Fibroblast of skin of left quadriceps (primary cell): ENCODE measurements around the gene SLC2A14.
"Not testable (repeated sequence)": the region's sequence is repeated elsewhere in the genome, so short reads cannot be mapped to it uniquely, and the experiment has no call there.

Source experiments
- DNase-seq, 2 experiments: peaks; one replicate each; pipeline ENCODE4 v3.0.0-alpha.2; 2013; ENCODE audit warnings: low read depth in 2 of 2

The SLC2A14 gene

DNA sequence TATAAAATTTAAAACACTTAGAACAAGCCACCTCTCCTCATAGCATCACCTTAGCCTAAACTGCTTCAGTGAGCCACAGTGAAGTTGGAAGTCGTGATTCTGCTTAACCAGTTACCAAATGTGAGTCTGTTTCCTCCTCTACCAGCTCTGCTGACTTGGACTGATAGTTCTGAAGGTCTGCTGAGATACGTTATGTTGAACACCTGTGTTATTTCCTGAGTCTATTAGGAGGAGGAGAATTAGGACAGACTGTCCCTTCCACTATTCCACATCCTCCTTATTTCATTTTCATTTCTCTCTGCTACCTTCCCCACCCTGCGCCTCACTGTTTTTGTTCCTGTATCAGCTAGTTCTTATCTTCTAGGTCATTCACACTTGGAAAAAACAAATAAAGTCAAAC is 2.4 kb downstream of the SLC2A14 start:
- DNase-seq = no peak

DNA sequence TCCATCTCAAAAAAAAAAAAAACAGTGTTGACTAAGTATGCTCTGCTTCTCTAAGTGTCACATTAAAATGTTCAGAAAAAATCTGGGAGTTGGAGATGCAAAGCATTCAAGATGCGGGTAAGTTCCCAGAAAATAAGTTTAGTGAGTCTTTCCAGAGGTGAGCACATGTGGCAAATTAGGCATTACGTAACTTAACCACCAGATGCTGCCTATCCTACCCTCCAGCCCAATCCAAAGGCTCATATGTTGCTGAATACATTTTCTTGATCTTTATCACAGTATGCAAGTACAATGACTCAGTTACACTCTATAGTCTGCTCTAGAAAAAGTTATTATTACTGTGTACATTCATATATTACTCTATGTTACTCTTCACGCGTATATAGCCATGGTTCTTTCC is 3.6 kb downstream of the SLC2A14 start:
- peak; percentile 92 to 94 for DNase-seq

DNA sequence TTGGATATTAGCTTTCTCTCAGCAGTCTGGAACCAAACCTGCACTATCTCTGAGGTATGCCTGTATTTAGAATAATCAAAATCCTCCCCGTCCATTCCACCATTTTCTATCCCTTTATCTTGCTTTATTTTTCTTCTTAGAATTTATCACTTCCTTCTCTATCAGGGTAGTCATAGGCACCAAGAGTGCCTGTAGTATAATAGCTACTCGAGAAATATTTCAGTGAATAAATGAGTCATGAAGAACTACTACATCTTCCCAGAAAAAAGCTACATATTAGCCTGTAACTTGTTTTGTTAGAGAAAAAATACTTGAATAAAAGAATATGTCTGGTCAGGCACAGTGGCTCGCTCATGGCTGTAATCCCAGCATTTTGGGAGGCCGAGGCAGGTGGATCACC is 4.3 kb downstream of the SLC2A14 start:
- no peak for DNase-seq

DNA sequence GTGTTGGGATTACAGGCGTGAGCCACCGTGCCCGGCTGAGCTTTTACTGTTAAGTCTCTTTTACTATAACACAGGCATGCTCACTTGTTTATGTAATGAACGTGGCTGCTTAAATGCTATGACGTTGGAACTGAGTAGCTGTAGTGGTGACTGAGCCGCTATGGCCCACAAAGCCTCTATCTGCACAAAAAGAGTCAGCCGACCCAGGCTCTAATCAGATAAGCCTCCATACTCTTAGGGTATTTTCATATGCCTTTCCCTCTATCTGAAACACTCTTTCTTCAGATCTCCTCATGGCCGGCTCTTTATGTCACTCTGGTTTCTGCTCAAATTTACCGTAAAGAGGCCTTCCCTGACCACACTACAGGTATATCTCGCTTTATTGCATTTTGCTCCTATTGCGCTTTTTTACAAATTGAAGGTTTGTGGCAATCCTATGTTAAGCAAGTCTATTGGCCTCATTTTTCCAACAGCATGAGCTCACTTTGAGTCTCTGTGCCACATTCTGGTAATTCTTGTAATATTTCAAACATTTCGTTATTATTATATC is 8.0 kb downstream of the SLC2A14 start:
- DNase-seq = no peak

DNA sequence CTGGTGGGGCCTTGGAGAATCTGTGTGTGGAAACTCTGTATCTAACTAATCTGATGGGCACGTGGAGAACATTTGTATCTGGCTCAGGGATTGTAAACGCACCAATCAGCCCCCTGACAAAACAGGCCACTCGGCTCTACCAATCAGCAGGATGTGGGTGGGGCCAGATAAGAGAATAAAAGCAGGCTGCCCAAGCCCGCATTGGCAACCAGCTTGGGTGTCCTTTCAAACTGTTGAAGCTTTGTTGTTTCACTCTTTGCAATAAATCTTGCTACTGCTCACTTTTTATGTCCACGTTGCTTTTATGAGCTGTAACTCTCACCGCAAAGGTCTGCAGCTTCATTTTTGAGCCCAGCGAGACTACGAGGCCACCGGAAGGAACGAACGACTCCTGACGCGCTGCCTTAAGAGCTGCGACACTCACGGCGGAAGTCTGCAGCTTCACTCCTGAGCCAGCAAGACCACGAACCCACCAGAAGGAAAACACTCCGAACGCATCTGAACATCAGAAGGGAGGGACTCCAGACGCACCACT is 9.8 kb downstream of the SLC2A14 start:
- not testable (repeated sequence) for DNase-seq

DNA sequence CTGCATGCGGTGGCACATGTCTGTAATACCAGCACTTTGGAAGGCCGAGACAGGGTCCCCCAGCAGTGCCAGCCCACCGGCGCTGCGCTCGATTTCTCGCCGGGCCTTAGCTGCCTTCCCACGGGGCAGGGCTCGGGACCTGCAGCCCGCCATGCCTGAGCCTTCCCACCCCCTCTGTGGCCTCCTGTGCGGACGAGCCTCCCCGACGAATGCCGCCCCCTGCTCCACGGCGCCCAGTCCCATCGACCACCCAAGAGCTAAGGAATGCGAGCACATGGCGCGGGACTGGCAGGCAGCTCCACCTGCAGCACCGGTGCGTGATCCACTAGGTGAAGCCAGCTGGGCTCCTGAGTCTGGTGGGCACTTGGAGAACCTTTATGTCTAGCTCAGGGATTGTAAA is 10.4 kb downstream of the SLC2A14 start:
- not testable (repeated sequence) for DNase-seq

DNA sequence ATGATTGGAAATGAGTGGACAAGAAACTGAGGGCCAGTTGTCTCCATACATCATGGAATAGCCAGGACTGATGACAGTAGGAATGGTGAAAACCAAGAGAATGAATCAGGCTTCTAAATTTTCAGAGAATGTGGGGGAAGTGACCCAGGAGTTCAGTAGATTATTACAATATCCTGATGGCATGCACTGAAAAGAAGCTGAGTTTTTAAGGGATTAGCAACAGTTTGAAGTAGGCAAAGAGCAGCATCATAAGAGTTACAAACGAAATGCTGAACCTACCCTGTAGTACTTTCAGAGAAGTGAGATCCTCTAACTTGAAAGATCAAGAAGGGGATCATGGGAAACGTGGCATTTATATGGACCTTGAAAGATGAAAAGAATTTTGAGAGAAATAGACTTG is 13.2 kb downstream of the SLC2A14 start:
- DNase-seq = peak; percentile 62 to 68

DNA sequence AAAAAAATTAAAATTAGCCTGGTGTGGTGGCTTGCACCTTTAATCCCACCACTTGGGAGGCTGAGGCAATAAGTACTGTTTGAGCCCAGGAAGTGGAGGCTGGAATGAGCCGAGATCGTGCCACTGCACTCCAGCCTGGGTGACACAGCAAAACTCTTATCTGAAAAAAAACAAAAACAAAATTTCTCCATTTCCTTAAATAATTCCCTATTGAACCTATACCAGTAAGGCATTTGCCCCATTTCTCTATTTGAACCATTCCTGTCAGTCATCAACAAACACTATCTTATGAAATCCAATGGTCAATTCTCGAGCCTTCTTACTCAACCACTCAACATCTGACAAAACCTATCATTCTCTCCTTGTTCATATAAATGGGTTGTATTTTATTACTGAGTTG is 14.7 kb downstream of the SLC2A14 start:
- no peak for DNase-seq

DNA sequence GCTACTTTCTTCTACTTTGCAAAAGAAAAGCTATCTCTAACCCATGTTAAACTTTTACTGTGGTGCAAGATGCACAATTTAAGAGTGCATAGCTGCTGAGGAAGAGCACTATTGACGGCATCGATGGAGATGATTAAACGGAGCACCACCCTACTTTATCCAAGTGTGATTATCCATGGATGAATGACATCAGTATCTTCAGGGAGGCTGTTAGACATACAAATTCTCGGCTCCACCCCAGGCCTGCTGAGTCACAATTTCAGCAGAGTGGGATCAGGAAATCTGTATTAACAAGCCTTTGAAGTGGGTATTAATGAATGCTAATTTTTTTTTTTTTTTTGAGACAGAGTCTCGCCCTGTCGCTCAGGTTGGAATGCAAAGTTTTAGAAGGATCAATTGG is 16.2 kb downstream of the SLC2A14 start:
- no peak for DNase-seq

DNA sequence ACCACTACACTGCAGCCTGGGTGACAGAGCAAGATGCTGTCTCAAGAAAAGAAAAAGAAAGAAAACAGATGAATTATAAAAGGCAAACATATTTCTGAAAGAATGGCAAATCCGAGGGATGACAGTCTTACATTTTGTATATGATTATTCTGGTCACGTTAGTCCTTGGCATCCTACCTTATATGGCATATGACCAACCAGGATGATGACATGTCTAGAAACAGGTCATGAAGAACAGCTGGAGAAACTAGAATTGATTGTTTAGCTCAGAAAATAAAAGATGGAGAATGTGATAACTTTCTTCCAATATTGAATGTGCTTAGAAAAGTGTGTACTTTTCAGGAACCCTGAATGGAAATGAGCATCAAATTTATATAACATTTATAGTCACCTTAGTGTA is 19.2 kb downstream of the SLC2A14 start:
- DNase-seq = no peak

DNA sequence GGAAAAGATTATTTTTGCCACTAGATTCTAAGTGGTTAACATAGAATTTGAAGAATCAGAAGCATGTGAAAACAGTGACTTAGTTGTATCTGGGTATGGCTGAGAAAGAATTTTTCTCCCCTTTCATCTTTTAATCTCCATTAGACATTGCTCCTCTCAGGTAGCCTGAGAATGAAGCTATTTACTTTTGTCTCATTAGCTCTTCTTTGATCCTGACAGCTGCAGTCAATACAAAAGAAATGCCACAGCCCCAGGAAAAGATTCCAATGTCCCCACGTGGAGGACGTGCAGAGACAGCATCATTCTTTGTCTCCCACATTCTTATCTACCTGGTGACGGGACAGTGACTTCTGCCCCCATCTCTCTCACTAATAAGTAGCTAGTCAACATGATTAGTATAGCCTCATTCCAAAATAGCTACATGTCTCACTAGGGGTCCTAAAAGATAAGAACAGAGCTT is 21.1 kb downstream of the SLC2A14 start:
- not testable (repeated sequence) for DNase-seq

DNA sequence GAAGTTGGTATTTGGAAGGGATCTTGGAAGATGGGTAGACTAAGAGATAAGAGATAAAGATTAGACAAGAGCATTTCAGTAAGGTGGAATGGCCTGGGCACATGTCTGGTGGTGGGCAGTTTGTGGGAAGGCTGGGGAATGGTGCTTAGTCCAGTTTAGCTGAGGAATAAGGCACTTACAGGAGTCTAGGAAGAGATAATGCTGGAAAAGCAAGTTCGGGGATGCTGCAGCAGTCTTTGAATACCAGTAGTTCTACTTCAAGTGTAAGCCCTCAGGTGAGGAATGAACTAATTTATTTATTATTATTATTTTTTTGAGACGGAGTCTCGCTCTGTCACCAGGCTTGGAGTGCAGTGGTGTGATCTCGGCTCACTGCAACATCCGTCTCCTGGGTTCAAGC is 22.6 kb downstream of the SLC2A14 start:
- DNase-seq = not testable (repeated sequence)

DNA sequence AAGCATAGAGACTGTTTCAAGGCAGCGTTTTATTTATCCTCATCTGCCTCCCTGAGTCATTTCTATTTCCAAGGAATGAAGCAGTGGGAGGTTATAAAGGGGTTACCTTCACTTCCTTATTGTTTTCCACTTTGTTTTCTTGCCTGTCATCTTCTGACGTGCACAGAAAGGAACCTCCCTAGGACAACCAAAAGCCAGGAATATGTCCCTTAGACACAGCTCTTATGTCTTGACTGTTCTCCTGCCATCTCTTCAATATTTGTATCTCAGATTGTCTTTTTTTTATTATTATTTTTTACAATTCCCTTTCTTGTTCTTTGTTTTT is 24.7 kb downstream of the SLC2A14 start:
- not testable (repeated sequence) for DNase-seq

DNA sequence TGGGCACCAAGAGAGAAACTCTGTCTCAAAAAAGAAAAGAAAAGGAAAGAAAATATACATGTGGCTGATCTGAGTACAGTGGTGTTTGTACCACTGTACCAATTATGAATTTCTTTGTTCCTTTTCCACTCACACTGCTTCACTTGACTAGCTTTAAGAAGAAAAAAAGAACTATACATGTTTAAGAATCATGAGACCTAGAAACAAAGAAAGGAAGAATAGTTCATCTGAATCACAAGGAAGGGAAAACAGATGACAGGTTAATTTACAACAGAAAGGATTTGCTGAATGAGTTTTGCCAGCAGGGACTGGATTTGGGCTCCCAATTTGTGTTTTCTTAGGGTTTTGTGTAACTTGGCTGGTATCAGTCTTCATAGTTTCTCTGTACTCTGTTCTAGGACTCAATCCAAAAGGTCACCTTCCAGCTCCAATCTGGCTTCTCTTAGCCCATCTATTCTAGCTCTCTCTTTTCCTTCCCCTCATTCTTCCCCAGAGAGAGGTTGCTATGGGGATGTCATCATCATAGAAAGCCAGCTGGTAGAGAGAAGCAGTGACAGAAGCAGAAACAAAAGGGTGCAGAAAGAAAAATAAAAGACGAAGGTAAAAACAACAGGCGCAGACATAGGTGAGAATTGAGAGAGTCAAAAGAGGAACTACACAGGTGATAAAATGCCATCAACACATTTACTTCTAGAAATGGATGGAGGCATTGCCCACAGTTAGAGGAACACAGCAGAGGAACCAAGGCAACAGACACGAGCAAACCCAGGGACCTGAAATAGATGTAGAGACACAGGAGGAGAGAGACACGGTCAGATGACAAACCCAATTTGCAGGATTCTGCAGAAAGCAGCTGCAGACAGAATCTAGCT is 25.3 kb downstream of the SLC2A14 start:
- DNase-seq = not testable (repeated sequence)

DNA sequence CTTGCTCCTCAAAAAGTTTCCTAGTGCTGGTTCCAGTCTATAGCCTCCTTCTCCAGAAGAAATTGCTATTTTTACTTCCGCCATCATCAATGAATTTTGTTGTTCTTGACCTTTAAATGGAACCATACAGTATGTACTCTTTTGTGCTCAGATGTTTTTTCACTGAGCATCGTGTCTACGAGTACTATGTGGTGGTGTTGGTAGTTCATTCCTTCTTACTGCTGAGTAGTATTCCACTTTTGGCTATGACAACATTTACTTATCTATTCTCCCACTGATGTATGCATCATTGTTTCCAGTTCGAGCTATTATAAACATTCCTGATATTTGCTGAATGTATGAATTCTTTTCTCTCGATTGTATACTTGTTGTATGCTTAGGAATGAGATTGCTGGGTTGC is 28.6 kb downstream of the SLC2A14 start:
- no peak for DNase-seq

DNA sequence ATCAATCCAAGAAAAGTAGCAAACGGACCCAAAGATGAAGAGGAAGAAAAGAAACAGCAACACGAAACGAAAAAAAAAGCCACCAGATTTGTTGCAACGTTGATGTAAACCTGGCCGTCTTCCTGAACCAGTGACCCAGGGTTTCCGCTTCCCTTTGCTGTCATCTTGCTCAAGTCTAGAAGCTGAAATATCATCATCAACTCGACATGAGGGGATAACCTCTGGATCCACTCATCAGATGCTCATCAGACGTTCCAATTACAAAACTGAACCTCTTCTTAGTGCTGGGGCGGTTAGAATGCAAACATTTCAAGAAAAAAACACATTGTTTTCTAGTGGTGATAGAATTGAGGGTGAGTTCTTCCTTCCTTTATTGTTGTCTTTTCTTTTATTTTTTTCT is 29.1 kb downstream of the SLC2A14 start:
- DNase-seq = not testable (repeated sequence)

DNA sequence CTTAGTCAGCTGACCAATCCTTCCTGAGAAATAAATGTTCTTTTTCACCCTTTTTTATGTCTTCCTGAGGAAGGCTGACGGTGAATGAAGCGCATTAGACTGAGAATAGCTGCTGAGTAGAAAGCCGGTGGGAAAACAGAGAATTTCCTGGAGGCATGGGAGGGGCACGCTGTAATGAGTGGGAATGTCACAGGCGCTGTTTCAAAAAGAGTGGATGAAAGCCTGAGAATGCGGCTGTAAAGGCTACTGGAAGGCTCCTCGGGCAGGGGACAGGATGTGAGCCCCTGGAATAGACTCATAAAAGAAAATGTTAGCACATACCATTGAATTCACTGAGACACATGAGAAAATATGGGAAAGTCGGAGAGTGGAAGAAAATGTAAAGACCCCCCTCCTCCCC is 29.6 kb downstream of the SLC2A14 start:
- DNase-seq = not testable (repeated sequence)

DNA sequence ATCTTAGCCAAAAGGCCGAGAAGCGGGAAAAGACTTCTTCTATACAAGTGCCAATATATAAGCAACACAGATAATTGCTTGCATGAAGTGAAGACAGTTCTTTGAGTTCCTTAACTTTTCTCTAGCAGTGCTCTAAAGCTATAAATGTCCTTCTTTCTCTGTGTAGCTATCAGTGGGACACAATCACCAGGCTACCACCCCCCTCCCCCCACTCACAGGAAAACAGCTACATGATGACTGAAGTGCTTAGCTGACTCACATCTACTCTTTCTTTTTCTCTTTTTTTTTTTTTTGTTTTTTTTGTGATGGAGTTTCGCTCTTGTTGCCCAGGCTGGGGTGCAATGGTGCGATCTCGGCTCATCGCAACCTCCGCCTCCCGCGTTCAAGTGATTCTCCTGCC is 30.3 kb downstream of the SLC2A14 start:
- DNase-seq = not testable (repeated sequence)

DNA sequence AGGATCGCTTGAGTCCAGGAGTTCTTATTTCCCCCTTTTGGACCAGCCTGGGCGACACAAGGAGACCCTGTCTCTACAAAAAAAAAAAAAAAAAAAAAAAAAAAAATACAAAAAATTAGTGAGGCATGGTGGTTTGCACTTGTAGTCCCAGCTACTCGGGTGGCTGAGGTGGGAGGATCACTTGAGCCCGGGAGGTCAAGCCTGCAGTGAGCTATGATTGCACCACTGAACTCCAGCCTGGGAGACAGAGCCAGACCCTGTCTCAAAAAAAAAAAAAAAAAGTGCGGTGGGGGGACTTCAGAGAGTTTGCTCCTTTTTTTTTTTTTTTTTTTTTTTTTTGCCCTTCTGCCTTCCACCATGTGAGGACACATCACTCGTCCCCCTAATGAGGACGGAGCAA is 32.9 kb downstream of the SLC2A14 start:
- DNase-seq = not testable (repeated sequence)

DNA sequence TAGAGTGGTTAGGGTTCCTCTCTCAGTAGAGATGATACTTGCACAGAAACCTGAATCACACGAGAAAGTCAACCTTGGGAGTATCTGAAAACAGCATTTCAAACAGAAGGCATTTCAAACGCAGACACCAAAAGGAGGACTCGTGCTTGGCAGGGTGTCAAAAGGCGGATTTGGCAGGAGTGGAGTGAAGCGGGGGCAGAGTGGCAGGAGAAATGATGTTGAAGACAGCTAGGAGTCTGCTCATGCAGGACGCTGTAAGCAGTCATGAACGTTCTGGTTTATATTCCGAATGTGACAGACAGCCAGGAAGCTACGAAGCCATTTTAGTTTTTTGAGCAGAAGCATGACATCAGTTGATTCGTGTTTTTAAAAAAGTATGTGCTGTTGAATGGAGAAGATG is 33.5 kb downstream of the SLC2A14 start:
- not testable (repeated sequence) for DNase-seq

DNA sequence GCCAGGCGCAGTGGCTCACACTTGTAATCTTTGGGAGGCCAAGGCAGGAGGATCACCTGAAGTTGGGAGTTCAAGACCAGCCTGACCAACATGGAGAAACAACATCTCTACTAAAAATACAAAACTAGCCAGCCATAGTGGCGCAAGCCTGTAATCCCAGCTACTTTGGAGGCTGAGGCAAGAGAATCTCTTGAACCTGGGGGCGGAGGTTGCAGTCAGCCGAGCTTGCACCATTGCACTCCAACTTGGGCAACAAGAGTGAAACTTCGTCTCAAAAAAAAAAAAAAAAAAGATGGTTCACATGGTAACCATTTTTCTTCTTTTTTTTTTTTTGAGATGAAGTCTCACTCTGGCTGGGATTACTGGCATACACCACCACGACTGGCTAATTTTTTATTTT is 35.3 kb downstream of the SLC2A14 start:
- no peak for DNase-seq

DNA sequence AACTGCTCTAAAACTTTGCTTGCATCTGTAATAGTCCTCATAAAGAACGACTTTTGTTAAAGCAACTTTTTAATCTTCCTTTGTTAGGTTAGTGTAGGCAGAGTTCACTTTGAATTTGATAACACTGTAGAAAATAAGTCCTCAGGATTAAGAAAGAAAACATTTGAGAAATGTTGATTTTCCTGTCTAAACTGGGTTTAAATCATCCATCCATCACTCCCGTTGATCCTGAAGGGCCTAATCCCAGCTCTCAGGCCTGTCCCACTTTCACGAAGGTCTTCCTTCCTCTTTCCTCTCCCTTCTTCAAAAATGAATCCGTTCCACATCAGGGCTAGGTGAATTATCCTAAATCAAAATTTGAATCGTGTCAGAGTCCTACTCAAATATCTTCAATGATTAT is 36.9 kb downstream of the SLC2A14 start:
- no peak for DNase-seq

DNA sequence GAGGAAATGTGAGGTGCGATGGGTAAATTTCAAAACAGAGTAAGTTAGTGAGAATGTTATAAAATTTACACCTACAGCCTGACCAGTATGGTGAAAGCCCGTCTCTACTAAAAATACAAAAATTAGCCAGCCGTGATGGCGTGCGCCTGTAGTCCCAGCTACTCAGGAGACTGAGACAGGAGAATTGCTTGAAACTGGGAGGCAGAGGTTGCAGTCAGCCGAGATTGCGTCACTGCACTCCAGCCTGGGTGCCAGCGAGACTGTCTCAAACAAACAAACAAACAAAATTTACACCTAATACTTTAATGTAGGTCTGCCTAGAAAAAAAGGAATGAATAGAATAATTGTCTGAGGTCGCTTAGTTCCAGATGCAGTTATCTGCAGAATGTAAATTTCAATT is 37.6 kb downstream of the SLC2A14 start:
- DNase-seq = no peak
